Mucosa of stomach (tissue), 1 donor: Measurements from ENCODE around the gene NTM.
"Not testable (repeated sequence)": the region's sequence is repeated elsewhere in the genome, so short reads cannot be mapped to it uniquely, and the experiment has no call there.

ENCODE experiments used
- H3K27me3 ChIP-seq: one replicate; pipeline ENCODE4 v1.7.0; 2013; ENCODE audit warnings: mild to moderate bottlenecking, low read length; ENCODE audit not compliant: control insufficient read depth, insufficient read depth
- H3K36me3 ChIP-seq: one replicate; pipeline ENCODE4 v1.7.0; 2013; ENCODE audit warnings: low read length; ENCODE audit not compliant: control insufficient read depth, insufficient read depth
- H3K4me1 ChIP-seq: one replicate; pipeline ENCODE4 v1.7.0; 2013; ENCODE audit warnings: mild to moderate bottlenecking, low read length; ENCODE audit not compliant: control insufficient read depth, insufficient read depth
- H3K4me3 ChIP-seq: one replicate; pipeline ENCODE4 v1.7.0; 2013; ENCODE audit warnings: low read length
- H3K9ac ChIP-seq: one replicate; pipeline ENCODE4 v1.7.0; 2013; ENCODE audit warnings: mild to moderate bottlenecking, low read length, moderate library complexity
- H3K9me3 ChIP-seq: one replicate; pipeline ENCODE4 v1.7.0; 2013; ENCODE audit warnings: mild to moderate bottlenecking, low read length, moderate library complexity; ENCODE audit not compliant: control insufficient read depth
- donor health status: Pancreatic carcinoma.

Gene NTM

DNA sequence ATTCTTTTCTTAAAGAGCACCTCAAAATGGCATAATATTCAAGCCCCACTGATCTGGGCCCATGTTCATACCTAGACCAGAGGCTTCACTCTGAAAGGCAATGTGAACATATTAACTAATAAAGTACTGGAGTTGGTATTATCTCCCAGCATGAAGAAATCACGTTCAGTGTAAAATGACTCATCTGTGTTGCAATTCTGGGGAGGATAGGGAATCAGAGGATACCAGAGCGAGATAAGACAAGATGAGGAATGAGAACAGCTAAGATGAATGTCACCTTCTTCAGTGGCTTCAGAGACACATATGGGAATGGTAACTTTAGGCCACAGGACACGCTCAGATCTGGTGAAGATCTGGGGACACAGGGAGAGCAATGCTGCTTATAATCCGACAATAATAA, 121.1 kb downstream of the NTM start:
- no peak overlapping the region for H3K4me3 ChIP-seq
- no peaks in the 10 kb centered on the region for H3K4me1 ChIP-seq

DNA sequence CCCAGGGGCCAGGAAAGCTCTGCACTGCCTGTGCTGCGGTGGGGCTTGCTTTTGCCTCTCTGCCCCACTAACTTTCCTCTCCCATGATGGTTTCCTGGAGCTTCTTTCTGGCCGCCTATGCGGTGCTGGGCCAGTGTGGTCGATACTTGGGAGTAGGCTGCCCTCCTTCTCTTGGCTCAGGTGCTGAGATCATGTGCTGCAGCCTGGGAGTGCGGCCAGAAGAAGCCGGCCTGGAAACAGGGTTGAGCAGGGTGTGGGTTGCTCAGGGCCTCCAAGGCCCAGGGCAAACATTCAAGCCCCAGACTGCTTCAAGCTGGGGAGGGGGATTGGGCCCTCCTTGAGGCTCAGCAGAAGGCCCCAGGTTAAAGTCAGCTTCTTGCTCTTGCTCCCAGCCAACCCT, 125.0 kb downstream of the NTM start:
- Histone ChIP-seq H3K4me3 (no peak overlapping the region), H3K4me1 (no peaks in the 10 kb centered on the region), H3K27me3 (no peaks in the 10 kb centered on the region), H3K9me3 (no peaks in the 10 kb centered on the region), H3K36me3 (no peaks in the 10 kb centered on the region), H3K9ac (no peak overlapping the region)

More for the DNA sequence above, 121.1 kb downstream of the NTM start:
- no peaks in the 10 kb centered on the region for H3K27me3 ChIP-seq
- H3K9me3 ChIP-seq: no peaks in the 10 kb centered on the region
- H3K36me3 ChIP-seq: no peaks in the 10 kb centered on the region
- no peak overlapping the region for H3K9ac ChIP-seq

DNA sequence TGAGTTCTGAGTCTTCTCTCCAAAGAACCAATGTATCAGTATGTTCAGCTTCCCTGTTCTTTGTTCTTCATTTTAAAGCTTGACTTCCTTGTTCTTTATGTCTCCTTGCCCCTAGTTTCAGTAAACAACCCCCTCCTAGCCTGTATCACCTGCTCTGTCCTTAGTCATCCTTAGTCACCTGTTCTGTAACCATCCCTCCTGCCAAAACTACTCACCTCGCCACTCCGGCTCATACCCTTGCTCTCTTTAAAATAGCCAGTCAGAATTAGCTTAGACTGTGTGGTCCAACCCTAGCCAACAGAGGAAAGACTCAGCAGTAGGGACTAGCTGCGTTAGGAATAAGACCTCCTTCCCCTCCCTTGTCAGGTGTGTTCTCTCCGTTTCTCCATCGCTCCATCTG, 127.3 kb downstream of the NTM start:
- not testable (repeated sequence) for H3K4me3 ChIP-seq, H3K9me3 ChIP-seq, H3K9ac ChIP-seq, H3K27me3 ChIP-seq, H3K36me3 ChIP-seq, H3K4me1 ChIP-seq

DNA sequence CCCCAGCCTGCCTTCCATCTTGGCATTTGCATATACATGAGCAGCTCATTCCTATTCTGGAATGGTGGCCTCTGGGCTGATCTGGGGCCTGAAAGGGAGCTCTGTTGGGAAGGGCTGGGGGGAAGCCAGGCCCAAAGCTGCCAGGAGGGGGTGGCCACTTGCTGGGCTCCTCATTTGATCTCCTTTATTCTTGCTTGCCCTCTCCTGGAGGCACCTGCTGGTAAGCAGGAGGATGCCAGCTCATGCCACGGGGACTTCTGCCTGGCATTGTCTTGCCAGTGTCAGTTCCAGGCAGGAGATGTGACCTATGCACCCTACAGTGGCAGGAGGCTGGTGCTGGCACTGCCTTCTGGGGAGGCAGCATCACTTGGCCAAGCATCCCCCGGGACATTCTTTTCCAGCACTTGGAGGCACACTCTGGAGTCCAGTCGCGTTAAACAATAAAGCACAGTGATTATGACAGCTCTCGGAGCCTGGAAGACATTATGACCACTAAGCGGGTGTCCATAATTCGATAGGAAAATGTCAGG, 128.3 kb downstream of the NTM start:
- Histone ChIP-seq H3K4me1 (no peaks in the 10 kb centered on the region), H3K9me3 (no peaks in the 10 kb centered on the region), H3K27me3 (no peaks in the 10 kb centered on the region), H3K4me3 (no peak overlapping the region), H3K9ac (no peak overlapping the region), H3K36me3 (no peaks in the 10 kb centered on the region)

DNA sequence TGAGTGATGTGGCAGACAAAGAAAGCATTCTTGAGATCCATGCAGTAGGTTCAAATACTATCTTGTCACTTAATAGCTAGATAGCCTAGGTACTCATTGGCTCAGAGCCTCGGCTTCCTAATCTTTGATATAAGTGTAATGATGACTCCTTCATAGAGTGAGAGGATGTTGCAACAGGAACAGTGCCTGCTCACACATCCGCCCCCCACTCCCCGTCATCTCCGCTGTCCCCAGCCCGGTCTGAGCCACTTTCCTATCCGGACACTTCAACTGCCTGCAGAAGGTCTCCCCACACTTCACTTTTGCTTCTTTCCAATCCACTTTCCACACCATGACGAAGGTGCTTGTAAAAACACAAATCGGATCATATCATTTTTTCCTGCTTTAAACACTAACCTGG, 128.8 kb downstream of the NTM start:
- no peak overlapping the region for H3K4me3 ChIP-seq
- H3K27me3 ChIP-seq: no peaks in the 10 kb centered on the region
- no peaks in the 10 kb centered on the region for H3K9me3 ChIP-seq
- no peaks in the 10 kb centered on the region for H3K36me3 ChIP-seq
- no peaks in the 10 kb centered on the region for H3K4me1 ChIP-seq
- H3K9ac ChIP-seq: no peak overlapping the region

DNA sequence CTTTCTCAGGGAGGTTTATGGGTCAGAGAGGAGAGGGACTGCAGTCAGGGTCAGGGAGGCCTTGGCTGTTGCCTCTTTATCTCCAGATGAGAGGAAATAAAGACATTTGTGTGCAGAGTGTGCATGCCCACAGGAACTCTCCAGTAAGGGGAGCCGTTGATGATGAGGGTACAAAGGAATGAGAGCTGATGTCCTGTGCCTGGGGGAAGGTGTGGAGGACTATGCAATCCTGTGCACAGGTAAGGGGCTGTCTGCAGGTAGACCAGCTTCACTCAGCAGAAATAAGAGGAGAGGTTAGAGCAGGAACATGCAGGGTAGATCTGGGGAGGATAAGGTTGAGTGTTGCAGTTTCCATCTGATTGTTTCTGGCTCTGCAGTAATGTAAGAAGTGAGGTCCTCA, 132.6 kb downstream of the NTM start:
- Histone ChIP-seq H3K36me3 (no peaks in the 10 kb centered on the region), H3K27me3 (no peaks in the 10 kb centered on the region), H3K4me1 (no peaks in the 10 kb centered on the region), H3K9me3 (no peaks in the 10 kb centered on the region), H3K4me3 (no peak overlapping the region), H3K9ac (no peak overlapping the region)

DNA sequence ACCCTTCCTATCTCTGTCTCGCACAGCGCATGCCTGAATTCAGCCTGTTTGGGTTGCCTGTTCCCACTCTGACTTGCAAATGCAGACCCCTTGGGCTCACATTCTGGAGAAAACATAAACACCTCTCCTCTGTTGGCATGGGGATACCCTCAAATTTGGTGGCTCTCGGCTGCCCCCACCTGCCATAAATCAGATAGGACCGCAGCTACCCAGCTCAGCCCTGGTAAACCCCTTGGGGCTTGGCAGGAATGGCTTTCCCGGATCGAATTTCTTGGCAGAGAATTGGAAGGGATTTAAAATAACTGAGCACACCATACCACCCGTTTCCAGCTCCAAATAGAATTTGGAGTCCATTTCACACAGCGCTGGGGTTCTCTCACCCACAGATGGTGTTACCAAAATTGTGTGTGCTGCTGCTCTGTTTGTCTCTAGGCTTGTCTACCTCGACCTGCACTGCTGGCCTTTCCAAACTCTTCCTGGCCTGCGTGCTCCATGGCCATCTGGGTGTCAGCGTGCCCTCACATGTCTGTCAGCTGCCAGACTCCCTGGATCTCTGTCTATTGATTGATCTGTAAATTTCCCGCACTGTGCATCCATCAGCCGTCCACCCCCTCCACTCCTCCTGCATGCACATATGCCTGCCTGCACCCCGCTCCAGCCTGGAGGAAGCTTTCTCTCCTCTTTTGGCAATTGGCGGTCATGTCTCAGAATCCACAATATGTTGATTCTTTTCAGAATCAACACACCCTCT, 134.0 kb downstream of the NTM start:
- Histone ChIP-seq H3K9me3 (no peaks in the 10 kb centered on the region), H3K36me3 (no peaks in the 10 kb centered on the region), H3K27me3 (no peaks in the 10 kb centered on the region), H3K4me3 (no peak overlapping the region), H3K9ac (no peak overlapping the region), H3K4me1 (no peaks in the 10 kb centered on the region)

DNA sequence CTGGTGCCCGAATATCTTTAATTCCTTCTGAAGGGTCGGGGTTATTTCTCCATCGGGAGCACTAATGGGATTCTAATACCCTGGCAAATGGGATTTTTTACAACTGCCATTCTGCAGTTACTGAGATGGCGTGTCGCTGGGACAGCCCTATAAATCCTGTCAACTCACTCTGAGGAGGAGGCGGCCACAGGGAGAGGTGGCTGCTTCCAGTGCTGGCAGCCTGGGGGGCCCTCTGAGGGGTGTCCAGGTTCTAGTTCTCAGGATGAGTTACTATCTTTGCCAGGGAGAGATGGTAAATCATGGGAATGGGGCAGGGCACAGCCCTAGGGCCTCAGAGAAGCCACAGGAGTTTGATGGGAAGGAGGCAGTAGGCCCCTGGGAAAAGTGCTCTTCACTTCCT, 135.9 kb downstream of the NTM start:
- Histone ChIP-seq H3K9ac (no peak overlapping the region), H3K36me3 (no peaks in the 10 kb centered on the region), H3K27me3 (no peaks in the 10 kb centered on the region), H3K4me3 (no peak overlapping the region), H3K9me3 (no peaks in the 10 kb centered on the region), H3K4me1 (no peaks in the 10 kb centered on the region)

DNA sequence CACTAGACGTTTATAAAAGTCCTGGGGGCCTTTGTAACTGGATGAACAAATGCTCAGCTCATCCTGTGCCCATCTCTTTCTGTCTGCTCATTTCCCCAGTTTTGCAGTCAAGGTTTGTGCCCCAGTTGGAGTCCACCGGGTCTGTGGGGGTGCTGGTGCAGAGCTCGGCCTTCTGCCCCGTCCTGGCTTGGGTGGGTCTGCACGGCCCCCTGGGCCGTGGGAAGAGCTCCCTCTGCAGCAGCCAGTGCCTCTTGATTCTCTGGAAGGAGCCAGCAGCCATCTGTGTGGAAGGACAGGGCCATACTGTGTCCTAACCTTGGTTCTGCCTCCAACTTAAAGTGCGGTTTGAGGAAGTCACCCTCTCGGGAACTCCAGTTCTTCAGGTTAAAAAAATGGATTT, 140.2 kb downstream of the NTM start:
- no peak overlapping the region for H3K9ac ChIP-seq
- H3K9me3 ChIP-seq: no peaks in the 10 kb centered on the region
- no peaks in the 10 kb centered on the region for H3K4me1 ChIP-seq
- no peaks in the 10 kb centered on the region for H3K27me3 ChIP-seq
- no peak overlapping the region for H3K4me3 ChIP-seq
- H3K36me3 ChIP-seq: no peaks in the 10 kb centered on the region

DNA sequence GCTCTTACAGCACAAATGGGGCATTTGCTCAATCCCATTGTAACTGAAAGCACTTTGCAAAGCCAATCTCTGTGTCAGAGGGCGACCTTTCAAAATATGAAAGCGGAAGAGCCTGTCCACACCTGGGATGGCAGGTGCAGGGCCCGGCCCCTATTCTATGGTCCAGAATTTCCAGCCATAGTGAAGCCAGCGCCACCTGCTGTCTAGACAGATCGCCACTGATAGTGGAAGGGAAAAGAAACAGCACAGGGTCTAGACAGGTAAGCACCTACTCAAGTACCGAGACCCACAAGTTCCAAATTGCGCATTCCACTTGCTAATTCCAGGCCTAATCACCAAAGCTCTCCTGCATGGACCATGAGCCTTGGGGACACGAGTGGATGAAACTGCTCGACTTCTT, 141.4 kb downstream of the NTM start:
- Histone ChIP-seq H3K27me3 (no peaks in the 10 kb centered on the region), H3K36me3 (no peaks in the 10 kb centered on the region), H3K9me3 (no peaks in the 10 kb centered on the region), H3K4me1 (no peaks in the 10 kb centered on the region), H3K9ac (no peak overlapping the region), H3K4me3 (no peak overlapping the region)

DNA sequence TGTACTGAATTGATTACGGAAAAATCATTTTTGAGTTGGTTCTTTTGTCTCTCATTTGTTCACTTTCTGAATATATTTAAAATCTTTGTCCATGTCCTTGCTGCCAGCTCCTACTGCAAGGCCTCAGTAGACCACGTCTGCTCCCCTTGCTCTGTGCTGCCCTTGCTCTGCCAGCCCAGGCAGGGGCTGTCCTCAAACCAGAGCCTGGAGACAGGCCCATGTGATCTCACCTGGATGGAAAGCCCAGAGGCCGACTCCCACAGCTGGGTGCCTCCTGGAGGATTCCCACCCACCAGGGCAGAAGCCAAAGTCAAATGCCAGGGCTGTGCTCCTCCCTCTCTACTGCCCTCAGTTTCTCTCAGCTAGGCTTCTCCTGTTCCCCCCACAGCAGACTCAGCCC, 141.8 kb downstream of the NTM start:
- Histone ChIP-seq H3K4me3 (no peak overlapping the region), H3K4me1 (no peaks in the 10 kb centered on the region), H3K36me3 (no peaks in the 10 kb centered on the region), H3K9ac (no peak overlapping the region), H3K27me3 (no peaks in the 10 kb centered on the region), H3K9me3 (no peaks in the 10 kb centered on the region)

DNA sequence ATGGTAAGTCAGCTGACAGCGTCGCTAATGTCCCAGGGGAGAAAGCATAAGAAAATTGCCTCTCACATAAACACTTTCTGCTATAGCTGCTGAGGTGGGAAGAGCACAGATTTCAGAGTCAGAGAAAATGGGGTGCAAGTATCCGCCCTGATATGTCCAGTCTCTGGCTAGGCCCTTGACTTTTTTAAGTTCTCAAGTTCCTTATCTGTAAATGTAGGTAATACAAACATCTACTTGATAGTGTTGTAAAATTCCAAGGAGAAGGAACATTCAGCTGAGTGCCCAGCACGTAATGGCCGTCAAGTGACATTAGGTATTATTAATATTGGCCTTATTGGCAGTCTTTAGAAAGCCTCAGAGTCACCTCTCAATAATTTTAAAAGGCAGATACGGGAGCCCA, 143.6 kb downstream of the NTM start:
- Histone ChIP-seq H3K9me3 (no peaks in the 10 kb centered on the region), H3K27me3 (no peaks in the 10 kb centered on the region), H3K4me3 (no peak overlapping the region), H3K4me1 (no peaks in the 10 kb centered on the region), H3K36me3 (no peaks in the 10 kb centered on the region), H3K9ac (no peak overlapping the region)
